ENCODE results near the gene CNOT6.

Gene CNOT6

GRCh38 chr5:180621311-180621710, 127.1 kb downstream of the CNOT6 start:
- DNase-seq (ENCODE audit: low read depth in 2 of 2) = no peak

GRCh38 chr5:180622910-180623309, 128.7 kb downstream of the CNOT6 start:
- no peak for DNase-seq (ENCODE audit: low read depth in 2 of 2)

DNA sequence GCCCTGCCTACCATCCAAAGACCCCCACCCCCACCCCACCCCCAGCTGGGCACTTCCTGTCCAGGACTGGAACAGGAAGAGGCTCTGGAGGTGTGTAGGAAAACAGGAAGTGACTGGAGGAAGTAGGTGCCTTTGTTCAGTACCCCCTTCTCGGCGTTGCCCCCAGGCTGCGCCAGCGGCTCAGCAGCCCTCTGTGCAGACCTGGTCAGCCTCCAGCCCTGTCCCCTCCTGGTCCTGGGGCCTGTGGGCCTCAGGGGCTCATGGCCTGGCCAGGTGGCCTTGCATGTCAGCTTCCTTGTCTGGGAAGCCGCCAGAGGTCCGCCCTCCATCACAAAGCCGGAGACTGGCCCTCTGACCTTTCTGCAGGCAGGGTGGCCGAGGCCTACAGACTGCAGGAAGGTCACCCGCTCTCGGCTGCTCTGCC, 129.2 kb downstream of the CNOT6 start:
- no peak for DNase-seq (ENCODE audit: low read depth in 2 of 2)

DNA sequence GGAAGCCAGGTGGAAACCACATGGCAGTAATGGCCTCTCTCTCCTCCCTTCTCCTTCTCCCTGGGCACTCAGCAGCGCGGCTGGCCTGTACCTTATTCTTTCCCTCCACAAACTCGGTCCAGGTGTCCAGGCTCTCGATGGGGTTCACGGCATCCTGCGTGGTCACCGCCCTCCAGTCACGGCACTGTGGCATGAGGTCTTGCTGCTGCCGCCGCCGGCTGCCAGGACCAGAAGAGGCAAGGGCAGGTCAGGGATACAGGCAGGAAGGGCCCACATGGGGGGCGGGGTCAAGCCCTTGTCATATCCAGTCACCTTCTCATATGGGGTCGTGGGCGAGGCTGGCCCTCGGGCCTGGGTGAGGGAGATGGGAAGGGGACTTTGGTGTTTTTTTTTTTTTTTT, 129.7 kb downstream of the CNOT6 start:
- no peak for DNase-seq (ENCODE audit: low read depth in 2 of 2)

DNA sequence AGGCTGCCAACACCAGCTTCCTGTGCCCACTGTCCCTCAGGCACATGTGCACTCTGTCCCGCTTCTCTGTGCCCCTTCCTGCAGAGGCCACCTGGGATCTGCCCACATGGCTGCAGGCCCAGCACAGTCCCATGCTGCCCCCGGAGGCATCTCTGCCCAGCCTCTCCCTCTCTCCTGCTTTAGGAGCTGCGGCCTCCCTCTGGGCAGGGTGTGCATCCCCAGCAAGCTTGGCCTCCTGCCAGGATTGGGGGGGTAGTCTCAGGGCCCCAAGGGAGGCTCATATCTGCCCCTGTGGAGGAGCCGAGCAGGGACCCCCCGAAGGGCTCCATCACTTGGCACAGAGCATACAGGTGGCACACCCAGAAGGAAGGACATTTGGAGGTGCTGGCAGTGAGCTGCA, 130.4 kb downstream of the CNOT6 start:
- DNase-seq (ENCODE audit: low read depth in 2 of 2) = no peak

GRCh38 chr5:180625125-180625790, 131.1 kb downstream of the CNOT6 start:
- no peak for DNase-seq (ENCODE audit: low read depth in 2 of 2)

- DNase-seq (ENCODE audit: low read depth in 2 of 2) = no peak
Observed at GRCh38 chr5:180625791-180626660, 131.8 kb downstream of the CNOT6 start.

GRCh38 chr5:180626661-180627385, 132.6 kb downstream of the CNOT6 start:
- no peak for DNase-seq (ENCODE audit: low read depth in 2 of 2)

GRCh38 chr5:180627386-180628120, 133.4 kb downstream of the CNOT6 start:
- DNase-seq (ENCODE audit: low read depth in 2 of 2) = no peak

All from activated CD4-positive, alpha-beta T cell treated with anti-CD3 and anti-CD28 coated beads for 24 hours (primary cell).